Adipose tissue (tissue), 3 donors: ENCODE results near the gene RASSF9. TPM values are rescaled to one million over a fixed set of nuclear protein-coding genes. Genes with fewer than 3 reads are reported as not detected.

ENCODE experiments used
- H3K27ac ChIP-seq: one replicate; pipeline ENCODE4 v1.5.1; 2013; ENCODE audit warnings: low read depth, low read length
- WGBS, 3 donors: extraction: QIAGEN DNeasy Blood & Tissue Kit; methylation state at CpG; one replicate each; pipeline ENCODE4 v1.1.7; 2013; 5-methylcytosine and 5-hydroxymethylcytosine counted together
- polyA plus RNA-seq, 3 donors: library from polyadenylated mRNA; stranded (reverse); fragments of 200-250 nt; gene quantifications; one replicate each; pipeline ENCODE4 v1.2.3, GENCODE V29; 2013
- donor health status: healthy with polysubstance abuse.
- donor health status: Bipolar disorder and iron deficiency.
- donor health status: healthy.

The RASSF9 gene
- polyA plus RNA-seq, 3 donors = 0.63 to 2.1 (median 0.86) TPM

DNA sequence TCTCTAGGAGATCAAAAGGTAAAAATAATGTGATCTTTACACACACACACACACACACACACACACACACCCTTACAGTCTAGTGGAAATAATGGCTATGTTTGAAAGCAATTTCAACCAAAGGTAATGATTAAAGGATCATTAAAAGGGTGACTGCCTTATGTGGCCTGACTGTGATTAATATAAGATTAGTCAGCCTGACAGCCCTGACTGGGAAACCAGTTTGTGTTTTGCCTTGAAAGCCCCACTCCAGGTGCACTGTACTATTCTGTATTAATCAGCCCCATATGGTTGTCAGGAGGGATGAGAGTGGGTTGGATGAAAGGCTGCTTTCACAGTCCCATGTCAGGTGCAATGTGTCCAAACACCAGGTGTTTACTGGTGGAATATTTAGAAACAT is 10.5 kb downstream of the RASSF9 start:
- no peak overlapping the region for H3K27ac ChIP-seq

- H3K27ac ChIP-seq = no peak overlapping the region
- WGBS, 3 donors = 83 to 93% (median 89%) methylated on average over 4 of the region's 4 CpGs
These were observed 12.6 kb downstream of the RASSF9 start for GRCh38 chr12:85823436-85824180.

- 24 to 80% (median 78%) methylated on average over 5 of the region's 5 CpGs for WGBS, 3 donors
- H3K27ac ChIP-seq = no peak overlapping the region
These were observed 14.4 kb downstream of the RASSF9 start for GRCh38 chr12:85821759-85822158.

GRCh38 chr12:85821206-85821605 is 15.0 kb downstream of the RASSF9 start:
- no peak overlapping the region for H3K27ac ChIP-seq

DNA sequence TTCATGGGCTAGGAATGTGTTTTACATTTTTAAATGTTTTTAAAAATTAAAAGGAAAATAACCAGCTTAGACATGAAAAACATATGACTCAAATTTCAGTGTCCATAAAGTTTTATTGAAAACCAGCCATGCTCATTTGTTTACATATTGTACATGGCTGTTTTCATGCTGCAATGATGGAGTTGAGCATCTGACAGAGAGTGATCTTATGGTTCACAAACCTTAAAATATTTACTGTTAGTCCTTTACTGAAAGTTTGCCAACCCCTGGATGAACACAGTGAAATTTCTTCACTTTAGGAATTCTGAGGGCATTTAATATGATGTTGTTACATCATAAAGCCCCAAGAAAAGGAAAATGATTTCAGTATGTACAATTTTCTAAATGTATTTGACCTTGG is 16.1 kb downstream of the RASSF9 start:
- no peak overlapping the region for H3K27ac ChIP-seq

DNA sequence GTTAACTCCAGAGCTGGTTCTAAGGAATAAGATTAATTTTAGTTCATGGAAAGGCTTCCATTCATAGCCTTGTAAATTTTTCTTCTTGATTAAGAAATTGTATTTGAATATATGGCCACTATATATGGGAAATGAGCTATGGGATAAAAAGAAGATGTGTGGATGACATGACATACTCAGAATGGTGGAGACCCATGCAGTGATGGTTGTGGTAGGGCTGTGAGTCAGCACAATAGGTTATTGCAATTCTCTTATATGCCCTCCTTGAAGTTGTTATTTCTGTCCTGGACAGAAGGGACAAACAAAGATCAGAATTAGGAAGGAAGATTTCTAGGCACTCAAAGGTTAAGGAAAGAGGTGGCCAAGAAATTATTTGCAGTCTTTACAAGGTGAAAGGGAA is 21.5 kb downstream of the RASSF9 start:
- H3K27ac ChIP-seq = no peak overlapping the region

GRCh38 chr12:85814071-85814470 is 22.1 kb downstream of the RASSF9 start:
- no peak overlapping the region for H3K27ac ChIP-seq

DNA sequence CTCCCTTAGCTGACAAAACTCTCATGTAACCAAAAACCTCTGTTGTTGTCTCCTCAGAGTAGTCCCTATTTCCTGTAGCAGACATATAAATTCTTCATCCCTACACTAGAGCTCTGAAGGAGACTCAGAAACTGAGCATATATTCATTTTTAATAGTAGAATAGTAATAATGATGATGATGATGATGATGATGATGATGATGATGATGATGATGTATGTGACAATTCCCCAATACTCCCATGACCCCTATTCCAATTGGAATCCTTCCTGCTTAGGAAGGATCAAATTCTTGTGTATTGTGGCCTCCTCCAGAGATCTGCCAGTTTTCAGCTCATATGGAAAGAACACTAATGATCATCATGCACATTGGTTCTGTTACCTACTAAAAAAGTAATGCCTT is 26.7 kb downstream of the RASSF9 start:
- no peak overlapping the region for H3K27ac ChIP-seq

DNA sequence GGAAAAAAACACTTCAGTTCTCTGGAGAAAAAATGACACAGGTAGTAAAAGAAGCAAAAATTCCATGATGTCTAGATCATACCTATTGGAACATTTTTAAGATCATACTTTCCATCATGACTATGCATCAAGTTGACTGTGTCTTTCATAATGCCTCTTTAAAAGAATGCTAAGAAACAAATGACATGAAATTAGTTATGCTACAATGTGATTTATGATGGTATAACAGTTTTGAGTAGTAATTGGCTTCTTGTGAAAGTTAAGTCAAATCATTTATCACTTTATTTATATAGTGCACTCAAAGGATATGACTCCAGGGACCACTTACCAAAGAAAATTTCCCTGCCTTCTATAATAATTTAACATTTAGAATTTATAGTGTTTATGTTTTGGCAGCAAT is 28.5 kb downstream of the RASSF9 start:
- no peak overlapping the region for H3K27ac ChIP-seq

DNA sequence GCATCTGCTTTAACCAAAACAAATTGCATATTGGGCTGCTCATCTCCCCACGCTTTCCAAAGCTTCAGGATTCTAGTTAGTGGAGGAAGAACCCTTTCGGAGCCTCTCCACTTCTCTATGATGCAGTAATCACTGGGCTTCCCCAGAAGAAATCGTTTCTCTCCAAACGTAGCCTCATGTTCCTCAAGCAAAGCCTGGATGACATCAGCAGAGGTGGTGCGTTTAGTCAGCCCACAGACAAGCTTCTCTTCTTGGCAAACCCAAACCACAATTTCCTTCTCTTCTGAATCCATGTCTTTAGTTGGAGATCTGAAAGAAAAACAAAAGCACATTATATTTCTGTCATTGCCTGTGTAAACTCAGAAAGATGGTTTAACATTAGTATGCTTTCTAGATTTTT is 30.6 kb downstream of the RASSF9 start:
- H3K27ac ChIP-seq = no peak overlapping the region
- 48 to 86% (median 48%) methylated on average over 5 of the region's 5 CpGs for WGBS, 3 donors

- 78 to 94% (median 83%) methylated on average over 3 of the region's 3 CpGs for WGBS, 3 donors
- no peak overlapping the region for H3K27ac ChIP-seq
These were observed 31.5 kb downstream of the RASSF9 start for GRCh38 chr12:85804663-85805062.

DNA sequence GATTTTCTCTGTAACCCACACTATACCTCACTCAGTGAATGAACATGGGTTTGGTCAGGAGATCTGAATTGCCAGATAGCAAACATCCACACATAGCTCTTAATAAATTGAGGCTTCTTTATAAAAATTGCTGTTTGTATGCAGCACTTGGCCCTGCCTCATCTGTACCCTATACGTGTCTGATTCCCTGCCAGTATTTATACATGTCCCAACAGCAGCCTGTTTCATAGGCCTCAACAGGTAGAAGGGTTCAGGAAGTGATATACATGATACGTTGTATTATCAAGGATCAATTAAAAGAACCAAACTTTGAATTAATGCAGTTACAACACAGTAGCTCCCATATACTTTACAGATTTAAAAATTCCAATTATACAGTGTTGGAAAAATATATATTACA is 32.3 kb downstream of the RASSF9 start:
- no peak overlapping the region for H3K27ac ChIP-seq
- WGBS, 3 donors = 74 to 94% (median 91%) methylated on average over 2 of the region's 2 CpGs

DNA sequence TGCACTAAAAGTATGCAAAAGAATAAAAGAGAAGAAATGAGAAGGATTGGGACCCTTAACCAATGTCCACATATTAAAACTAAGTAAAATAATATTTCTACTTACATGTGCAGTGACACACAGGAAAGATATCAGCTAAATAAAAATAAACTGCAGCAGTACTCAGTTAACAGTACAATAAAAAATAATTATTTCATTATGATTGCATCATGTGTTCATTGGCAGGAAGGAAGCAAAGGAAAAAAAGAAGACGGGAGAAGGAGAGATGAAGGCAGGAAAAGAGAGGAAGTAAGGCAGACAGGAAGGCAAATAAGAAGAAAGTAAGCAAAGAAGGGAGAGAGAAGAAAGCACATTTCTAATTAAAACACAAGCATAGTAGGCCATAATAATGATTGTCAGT is 33.0 kb downstream of the RASSF9 start:
- H3K27ac ChIP-seq = no peak overlapping the region
- WGBS, 3 donors = 14 to 60% (median 15%) methylated on average over 1 of the region's 1 CpG

- no peak overlapping the region for H3K27ac ChIP-seq
- WGBS, 3 donors = 72 to 82% (median 82%) methylated on average over 2 of the region's 2 CpGs
These were observed 38.1 kb downstream of the RASSF9 start for GRCh38 chr12:85798122-85798521.

- H3K27ac ChIP-seq = no peak overlapping the region
These were observed 40.2 kb downstream of the RASSF9 start for GRCh38 chr12:85796001-85796400.

- no peak overlapping the region for H3K27ac ChIP-seq
- 74 to 97% (median 90%) methylated on average over 1 of the region's 1 CpG for WGBS, 3 donors
These were observed 41.7 kb downstream of the RASSF9 start for GRCh38 chr12:85794531-85794930.

- 63 to 80% (median 72%) methylated on average over 2 of the region's 2 CpGs for WGBS, 3 donors
- H3K27ac ChIP-seq = no peak overlapping the region
These were observed 52.0 kb downstream of the RASSF9 start for GRCh38 chr12:85784096-85784720.

DNA sequence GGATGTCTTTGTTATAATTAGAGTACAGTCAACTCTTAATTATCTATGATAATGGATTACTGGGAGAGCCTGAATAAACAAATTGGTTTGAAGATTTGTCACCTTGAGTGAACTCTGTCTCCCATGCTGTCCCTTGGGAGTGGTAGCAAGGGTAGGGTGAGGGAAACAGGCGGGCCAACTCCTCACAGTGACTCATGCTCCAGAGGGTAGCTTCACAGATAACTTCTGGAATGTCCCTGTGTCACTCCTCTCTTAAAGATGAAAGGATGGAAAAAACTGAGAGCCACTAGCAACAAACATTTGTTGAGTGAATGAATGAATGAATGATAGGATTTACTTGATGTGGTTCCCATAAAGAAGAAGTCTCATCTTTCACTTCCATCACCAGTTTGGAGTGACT is 53.5 kb downstream of the RASSF9 start:
- 74 to 87% (median 81%) methylated on average over 1 of the region's 1 CpG for WGBS, 3 donors
- H3K27ac ChIP-seq = no peak overlapping the region

DNA sequence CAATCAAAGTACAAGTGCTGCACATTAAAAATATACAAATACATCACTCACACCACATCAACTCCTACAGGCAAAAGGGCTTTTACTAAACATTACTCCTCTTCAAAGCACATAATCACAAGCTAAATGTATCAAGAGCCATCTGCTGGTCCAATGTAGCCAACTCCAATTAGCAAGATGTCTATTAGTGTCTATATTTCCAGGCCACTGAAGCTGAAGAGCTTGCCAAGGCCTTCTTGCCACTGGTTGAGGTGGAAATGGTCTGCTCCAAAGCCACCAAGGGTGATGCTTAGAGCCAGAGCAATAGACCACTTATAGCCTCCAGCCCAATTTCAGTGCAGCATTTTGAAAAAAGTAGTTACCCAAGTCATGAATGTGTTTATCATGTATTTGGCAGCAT is 54.4 kb downstream of the RASSF9 start:
- H3K27ac ChIP-seq = no peak overlapping the region

- no peak overlapping the region for H3K27ac ChIP-seq
- 76 to 90% (median 83%) methylated on average over 2 of the region's 2 CpGs for WGBS, 3 donors
These were observed 56.4 kb downstream of the RASSF9 start for GRCh38 chr12:85779768-85780167.

GRCh38 chr12:85775091-85775490 is 61.1 kb downstream of the RASSF9 start:
- H3K27ac ChIP-seq = no peak overlapping the region
